ENCODE results near the gene PPP1R11.

PPP1R11 gene

GRCh38 chr6:30063315-30063714 is 3.7 kb upstream of the PPP1R11 start:
- DNase-seq (ENCODE audit: low read depth, low spot score) = no peak
- ChIA-PET CTCF (no interaction called here), POLR2A (no interaction called here)
- TF ChIP-seq CTCF (IDR thresholded peaks at IDR 0.05; ENCODE audit: insufficient read depth, low read length, missing control alignments) = no peak
- no peak overlapping the region for H3K4me3 ChIP-seq (ENCODE audit: low read depth, low read length)

- TF ChIP-seq CTCF (IDR thresholded peaks at IDR 0.05; ENCODE audit: insufficient read depth, low read length, missing control alignments) = no peak
- peak overlapping the region; percentile 77 for H3K4me3 ChIP-seq (ENCODE audit: low read depth, low read length)
- no peak for DNase-seq (ENCODE audit: low read depth, low spot score)
- CTCF ChIA-PET = interaction anchor here (0.8 to 1.9 kb wide), 6 partner anchors 12 to 415 kb away, joined by 3 to 7 read pairs (median 4); no protein-coding TSS in a partner anchor
- POLR2A ChIA-PET = no interaction called here
Observed at GRCh38 chr6:30066082-30066481, 916 bp upstream of the PPP1R11 start.

GRCh38 chr6:30067460-30068139 is 602 bp downstream of the PPP1R11 start:
- ChIA-PET POLR2A (interaction anchor here (0.5 to 1.1 kb wide), 3 partner anchors 20 to 180 kb away, joined by 3 to 5 read pairs (median 4); no protein-coding TSS in a partner anchor), CTCF (interaction anchor here (0.9 to 1.9 kb wide), 3 partner anchors 10 to 64 kb away, joined by 3 to 4 read pairs (median 3); no protein-coding TSS in a partner anchor)
- DNase-seq (ENCODE audit: low read depth, low spot score) = no peak
- no peak for TF ChIP-seq CTCF (IDR thresholded peaks at IDR 0.05; ENCODE audit: insufficient read depth, low read length, missing control alignments)
- peak overlapping the region; percentile 77 for H3K4me3 ChIP-seq (ENCODE audit: low read depth, low read length)

- peak overlapping the region; percentile 6; the same call in 1 of the 2 replicates for H3K4me3 ChIP-seq (ENCODE audit: low read depth, low read length)
- ChIA-PET CTCF (interaction anchor here (0.9 to 2.4 kb wide), 4 partner anchors 30 to 99 kb away, joined by 3 to 7 read pairs (median 4); no protein-coding TSS in a partner anchor), POLR2A (interaction anchor here (1.0 to 1.7 kb wide), 2 partner anchors 10 to 22 kb away, joined by 3 to 5 read pairs; partner anchors contain the start of gene POLR1H)
Observed at GRCh38 chr6:30071081-30071818, 4.3 kb downstream of the PPP1R11 start.

GRCh38 chr6:30071858-30072257 is 4.9 kb downstream of the PPP1R11 start:
- no peak for DNase-seq (ENCODE audit: low read depth, low spot score)
- TF ChIP-seq CTCF (IDR thresholded peaks at IDR 0.05; ENCODE audit: insufficient read depth, low read length, missing control alignments) = no peak
- POLR2A ChIA-PET = interaction anchor here (1.7 kb wide), 1 partner anchor 10 kb away, joined by 5 read pairs; the partner anchor contains the start of gene POLR1H
- CTCF ChIA-PET = interaction anchor here (0.9 to 2.4 kb wide), 3 partner anchors 32 to 99 kb away, joined by 3 to 7 read pairs (median 6); no protein-coding TSS in a partner anchor
- no peak overlapping the region for H3K4me3 ChIP-seq (ENCODE audit: low read depth, low read length)

More at GRCh38 chr6:30071081-30071818, 4.3 kb downstream of the PPP1R11 start:
- TF ChIP-seq CTCF (IDR thresholded peaks at IDR 0.05; ENCODE audit: insufficient read depth, low read length, missing control alignments) = peak; percentile 33
- DNase-seq (ENCODE audit: low read depth, low spot score) = no peak
